Muscle of back (tissue), 11 donors: Measurements from ENCODE around the gene ETFA. TPM values are rescaled to one million over a fixed set of nuclear protein-coding genes. Genes with fewer than 3 reads are reported as not detected.

Experiments
- DNase-seq, 3 donors: peaks; one replicate each; pipeline versions ENCODE4 v3.0.0 to v3.0.0-alpha.2; 2013
- polyA plus RNA-seq, 10 donors: library from polyadenylated mRNA; unstranded; fragments of 120-200 nt; gene quantifications; one replicate each; pipeline ENCODE4 v1.2.1, GENCODE V29; 2013; ENCODE audit not compliant: insufficient read length in 10 of 10

Gene ETFA
- polyA plus RNA-seq, 10 donors, result 115 to 135 (median 121) TPM

DNA sequence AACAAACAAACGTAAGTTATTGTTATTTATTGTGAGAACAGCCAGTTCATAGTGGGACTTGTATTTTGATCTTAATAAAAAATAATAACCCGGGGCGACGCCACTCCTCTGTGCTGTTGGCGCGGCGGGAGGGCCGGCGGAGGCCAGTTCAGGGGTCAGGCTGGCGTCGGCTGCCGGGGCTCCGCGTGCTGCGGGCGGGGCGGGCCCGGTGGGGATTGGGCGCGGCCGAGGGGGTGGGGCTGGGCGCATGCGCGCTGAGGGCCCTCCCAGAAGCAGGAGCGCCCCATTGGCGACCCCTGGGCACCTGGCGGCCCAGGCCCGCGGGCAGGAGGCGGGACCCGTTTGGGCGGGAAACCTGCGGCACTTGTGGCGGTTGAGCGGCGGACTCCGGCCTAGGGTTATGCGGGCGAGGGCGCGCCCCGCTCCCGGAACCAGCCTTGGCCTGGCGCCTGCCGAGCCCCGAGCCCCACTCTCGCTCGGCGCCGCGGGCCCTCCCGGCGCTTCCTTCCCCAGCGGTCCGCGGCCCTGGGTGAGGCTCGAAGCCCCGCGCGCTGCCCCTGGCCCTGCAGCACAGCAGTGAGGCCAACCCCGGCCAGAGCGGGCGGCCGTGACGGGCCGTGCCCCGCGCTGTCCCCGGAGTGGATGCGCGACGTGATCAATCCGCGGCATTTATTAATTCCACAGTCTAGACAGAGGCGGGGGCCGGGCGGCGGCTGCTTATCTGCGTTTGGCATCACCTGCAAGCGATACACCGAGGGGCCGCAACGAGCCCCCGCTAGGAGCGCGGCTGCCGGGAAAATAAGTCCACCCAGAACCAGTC is 31.3 kb upstream of the ETFA start:
- DNase-seq, result peak in 1 of 3 donors; percentile 29

DNA sequence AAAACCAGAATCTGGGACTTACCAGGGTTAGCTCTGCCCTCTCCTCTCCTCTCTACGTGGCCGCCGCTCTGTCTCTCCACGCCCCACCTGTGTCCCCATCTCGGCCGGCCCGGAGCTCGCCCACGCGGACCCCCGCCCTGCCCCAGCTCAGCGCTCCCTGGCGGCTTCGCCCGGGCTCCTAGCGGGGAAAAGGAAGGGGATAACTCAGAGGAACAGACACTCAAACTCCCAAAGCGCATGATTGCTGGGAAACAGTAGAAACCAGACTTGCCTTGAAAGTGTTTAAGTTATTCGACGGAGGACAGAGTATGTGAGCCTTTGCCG is 30.8 kb upstream of the ETFA start:
- no peak for DNase-seq

DNA sequence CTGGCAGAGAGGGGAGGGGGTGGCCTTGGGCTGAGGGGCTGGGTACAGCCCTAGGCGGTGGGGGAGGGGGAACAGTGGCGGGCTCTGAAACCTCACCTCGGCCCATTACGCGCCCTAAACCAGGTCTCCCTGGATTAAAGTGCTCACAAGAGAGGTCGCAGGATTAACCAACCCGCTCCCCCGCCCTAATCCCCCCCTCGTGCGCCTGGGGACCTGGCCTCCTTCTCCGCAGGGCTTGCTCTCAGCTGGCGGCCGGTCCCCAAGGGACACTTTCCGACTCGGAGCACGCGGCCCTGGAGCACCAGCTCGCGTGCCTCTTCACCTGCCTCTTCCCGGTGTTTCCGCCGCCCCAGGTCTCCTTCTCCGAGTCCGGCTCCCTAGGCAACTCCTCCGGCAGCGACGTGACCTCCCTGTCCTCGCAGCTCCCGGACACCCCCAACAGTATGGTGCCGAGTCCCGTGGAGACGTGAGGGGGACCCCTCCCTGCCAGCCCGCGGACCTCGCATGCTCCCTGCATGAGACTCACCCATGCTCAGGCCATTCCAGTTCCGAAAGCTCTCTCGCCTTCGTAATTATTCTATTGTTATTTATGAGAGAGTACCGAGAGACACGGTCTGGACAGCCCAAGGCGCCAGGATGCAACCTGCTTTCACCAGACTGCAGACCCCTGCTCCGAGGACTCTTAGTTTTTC is 30.2 kb upstream of the ETFA start:
- peak in 1 of 3 donors; percentile 49 for DNase-seq

DNA sequence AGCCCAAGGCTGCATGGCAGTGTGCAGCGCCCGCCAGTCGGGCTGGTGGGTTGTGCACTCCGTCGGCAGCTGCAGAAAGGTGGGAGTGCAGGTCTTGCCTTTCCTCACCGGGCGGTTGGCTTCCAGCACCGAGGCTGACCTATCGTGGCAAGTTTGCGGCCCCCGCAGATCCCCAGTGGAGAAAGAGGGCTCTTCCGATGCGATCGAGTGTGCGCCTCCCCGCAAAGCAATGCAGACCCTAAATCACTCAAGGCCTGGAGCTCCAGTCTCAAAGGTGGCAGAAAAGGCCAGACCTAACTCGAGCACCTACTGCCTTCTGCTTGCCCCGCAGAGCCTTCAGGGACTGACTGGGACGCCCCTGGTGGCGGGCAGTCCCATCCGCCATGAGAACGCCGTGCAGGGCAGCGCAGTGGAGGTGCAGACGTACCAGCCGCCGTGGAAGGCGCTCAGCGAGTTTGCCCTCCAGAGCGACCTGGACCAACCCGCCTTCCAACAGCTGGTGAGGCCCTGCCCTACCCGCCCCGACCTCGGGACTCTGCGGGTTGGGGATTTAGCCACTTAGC is 29.6 kb upstream of the ETFA start:
- peak in 1 of 3 donors; percentile 34 for DNase-seq

DNA sequence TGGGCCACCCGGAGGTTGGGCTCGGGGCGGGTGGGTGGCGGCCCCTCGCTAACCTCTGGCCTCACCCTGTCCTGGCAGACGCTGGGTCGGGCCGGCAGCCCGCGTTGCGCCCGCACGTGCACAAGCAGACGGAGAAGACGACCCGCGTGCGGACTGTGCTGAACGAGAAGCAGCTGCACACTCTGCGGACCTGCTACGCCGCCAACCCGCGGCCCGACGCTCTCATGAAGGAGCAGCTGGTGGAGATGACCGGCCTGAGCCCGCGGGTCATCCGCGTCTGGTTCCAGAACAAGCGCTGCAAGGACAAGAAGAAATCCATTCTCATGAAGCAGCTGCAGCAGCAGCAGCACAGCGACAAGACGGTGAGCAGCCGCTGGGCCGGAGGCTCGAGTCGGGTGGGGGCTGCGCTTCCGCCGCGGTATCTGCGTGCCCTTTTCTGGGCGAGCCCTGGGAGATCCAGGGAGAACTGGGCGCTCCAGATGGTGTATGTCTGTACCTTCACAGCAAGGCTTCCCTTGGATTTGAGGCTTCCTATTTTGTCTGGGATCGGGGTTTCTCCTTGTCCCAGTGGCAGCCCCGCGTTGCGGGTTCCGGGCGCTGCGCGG is 29.0 kb upstream of the ETFA start:
- peak in 1 of 3 donors; percentile 89 for DNase-seq

DNA sequence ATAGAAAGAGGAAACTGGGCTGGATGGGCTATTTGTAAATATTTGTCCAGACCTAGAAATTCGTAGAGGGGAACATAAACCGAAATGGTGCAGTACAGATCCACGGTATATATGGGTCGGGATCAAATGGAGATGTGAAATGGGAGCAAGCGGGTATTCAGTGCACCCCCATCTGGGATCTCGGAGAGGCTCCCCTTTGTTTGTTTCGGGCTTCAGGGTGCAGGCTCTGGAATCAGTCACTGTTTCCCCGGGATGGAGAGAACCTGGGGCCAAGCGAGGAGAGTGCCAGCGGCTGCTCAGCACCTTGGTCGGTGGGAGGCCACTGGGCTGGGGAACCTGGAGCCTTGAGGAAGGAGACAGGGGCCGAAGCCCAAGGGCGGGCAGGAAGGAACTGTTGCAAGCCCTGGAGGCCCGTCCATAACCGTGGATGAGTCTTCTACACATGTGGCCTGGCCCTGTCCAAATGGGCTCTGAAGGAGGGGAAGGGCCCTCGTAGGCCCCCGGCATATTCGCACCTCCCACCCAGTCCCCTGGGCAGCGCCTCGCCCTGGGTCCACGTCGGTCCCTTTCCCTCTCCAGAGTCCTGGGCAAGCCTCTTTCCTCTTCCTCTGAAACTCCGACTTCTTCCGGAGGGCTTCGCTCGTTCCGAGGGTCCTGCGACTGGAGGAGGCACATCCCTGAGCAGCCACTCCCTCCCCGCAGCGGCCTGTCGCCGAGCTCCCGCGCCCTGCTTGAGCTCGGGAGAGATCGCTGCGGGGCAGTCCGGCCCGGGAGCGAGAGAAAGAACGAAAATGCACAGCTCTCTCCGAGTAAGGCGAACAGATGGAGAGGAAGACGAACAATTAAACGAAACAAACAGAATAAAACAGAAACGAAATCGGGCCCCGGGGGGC is 28.3 kb upstream of the ETFA start:
- DNase-seq, result peak in 1 of 3 donors; percentile 87

DNA sequence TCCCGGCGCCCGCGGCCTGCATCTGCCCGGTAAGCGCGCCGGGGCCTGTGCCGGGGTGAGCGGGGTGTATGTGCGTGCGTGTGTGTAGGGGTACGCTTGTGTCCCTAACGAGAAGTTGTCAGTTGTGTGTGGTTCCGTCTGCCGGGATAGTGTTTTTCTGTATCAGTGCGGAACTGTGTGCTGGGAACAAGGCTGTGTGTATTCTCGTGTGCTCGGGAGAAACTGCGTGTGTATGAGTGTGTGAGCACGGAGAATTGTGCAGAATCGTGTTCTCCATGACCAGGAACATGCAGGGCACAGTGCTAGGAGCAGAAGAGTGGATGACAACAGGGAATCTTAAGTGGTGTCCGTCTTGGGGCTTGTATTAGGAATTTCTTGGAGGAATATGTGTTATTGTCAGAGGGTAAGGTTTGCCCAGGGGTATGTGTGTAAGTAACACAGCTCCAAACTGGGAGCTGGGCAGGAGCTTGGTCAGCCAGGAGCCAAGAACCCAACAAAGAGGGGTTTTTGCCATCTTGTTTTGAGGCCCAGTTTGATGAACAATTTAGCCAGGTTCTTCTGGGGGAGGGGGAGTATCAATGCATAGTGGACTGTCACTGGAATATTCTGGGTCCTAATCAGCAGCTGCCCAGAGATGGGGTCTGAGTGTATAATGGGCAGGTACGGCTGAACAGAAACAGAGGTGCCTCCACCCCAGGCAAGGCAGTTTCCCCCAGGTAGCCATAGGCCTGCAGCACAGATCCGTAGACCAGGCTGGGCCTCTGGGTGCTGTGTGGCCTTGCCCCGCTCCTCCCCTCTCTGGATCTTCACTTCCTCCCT is 27.4 kb upstream of the ETFA start:
- DNase-seq, result peak in 1 of 3 donors; percentile 58

DNA sequence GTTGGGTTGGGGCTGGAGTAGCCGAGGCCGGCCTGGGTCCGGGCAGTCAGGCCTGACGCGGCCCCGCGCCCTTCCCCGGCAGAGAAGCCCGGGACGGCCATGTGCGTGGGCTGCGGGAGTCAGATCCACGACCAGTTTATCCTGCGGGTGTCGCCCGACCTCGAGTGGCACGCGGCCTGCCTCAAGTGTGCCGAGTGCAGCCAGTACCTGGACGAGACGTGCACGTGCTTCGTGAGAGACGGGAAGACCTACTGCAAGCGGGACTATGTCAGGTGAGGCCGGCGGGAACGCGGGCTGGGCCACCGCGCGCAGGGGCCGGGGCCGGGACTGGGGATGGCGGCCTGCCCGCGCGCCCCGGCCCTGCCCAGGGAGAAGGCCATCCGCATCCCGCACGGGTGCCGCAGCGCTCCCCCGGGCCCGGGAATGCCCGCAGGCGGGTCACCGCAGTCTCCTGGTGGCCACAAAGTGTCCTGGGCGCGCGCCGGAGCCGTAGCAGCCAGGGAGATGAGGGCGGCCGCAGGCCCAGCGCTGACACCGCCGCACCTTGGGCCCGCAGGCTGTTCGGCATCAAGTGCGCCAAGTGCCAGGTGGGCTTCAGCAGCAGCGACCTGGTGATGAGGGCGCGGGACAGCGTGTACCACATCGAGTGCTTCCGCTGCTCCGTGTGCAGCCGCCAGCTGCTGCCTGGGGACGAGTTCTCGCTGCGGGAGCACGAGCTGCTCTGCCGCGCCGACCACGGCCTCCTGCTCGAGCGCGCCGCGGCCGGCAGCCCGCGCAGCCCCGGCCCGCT is 26.6 kb upstream of the ETFA start:
- peak in 1 of 3 donors; percentile 72 for DNase-seq

DNA sequence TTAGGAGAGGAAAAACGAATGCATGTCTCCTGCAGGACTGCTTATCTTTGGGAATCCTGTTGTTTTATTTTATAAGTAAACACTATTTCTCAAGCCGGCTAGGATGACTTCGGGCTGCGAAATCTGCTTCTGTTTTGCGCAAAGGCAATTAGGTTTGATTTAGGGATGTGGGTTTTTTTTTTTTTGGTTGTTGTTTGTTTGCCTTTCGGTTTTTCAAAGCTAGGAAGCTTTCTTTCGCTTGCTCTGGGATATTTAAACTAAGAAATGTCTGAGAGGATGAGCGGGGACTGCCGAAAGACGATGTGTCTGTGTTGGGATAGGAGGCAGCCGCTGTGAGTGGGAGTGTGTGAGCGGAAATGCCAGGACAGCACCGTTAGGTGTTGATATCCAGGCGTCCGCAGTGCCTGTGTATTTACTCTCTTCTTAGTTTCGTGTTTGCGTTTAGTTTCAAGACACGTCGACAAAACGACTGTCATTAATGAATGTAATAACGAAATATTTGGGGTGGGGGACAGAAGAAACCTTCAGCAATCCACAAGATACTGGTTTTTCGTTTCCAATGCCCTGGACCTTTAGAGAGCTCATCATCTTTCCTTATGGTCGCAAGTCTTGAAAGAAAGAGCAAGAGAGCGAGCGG is 25.9 kb upstream of the ETFA start:
- DNase-seq, result peak in 1 of 3 donors; percentile 73

DNA sequence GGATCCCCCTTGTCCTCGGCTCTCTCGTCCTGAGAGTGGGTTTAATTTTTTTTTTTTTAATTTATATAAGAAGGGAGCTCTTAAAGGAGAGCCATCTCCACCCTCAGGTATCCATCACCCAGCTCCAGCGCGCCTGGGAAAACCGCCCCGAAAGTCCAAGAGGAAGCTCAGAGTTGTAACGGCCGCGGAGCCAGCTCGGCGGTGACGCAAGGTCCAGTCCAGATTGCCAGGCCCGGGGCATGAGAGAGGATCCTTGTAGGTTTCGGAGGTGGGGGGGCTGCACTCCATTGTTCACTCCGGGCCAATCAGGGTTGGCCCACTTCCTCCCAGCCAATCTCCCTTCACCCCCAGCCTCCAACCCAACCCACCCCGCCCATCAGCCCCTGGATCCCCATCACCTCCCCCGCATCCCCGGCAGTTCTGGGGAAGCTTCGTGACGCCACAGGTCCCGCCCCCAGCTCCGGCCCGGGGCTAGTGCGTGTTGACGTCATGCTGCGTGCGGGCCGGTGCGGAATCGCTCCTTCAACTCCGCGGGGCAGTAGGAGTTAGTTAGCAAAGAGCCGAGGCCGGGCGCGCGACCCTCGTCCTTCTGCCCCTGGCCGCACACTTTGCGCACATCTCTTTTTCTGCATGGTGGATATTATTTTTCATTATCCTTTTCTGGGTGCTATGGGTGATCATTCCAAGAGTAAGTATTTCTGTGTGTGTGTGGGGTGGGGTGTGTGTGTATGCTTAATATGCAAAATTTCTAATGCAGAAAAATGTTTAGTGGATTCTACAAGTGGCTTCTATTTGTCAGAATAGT is 25.2 kb upstream of the ETFA start, which contains the start of gene ISL2:
ISL2 (plus strand) TSS at position 520 of the 805 bp plus-strand sequence; CDS start at position 631, 111 bp downstream.
- DNase-seq, result peak in 2 of 3 donors; percentile 55 to 71

DNA sequence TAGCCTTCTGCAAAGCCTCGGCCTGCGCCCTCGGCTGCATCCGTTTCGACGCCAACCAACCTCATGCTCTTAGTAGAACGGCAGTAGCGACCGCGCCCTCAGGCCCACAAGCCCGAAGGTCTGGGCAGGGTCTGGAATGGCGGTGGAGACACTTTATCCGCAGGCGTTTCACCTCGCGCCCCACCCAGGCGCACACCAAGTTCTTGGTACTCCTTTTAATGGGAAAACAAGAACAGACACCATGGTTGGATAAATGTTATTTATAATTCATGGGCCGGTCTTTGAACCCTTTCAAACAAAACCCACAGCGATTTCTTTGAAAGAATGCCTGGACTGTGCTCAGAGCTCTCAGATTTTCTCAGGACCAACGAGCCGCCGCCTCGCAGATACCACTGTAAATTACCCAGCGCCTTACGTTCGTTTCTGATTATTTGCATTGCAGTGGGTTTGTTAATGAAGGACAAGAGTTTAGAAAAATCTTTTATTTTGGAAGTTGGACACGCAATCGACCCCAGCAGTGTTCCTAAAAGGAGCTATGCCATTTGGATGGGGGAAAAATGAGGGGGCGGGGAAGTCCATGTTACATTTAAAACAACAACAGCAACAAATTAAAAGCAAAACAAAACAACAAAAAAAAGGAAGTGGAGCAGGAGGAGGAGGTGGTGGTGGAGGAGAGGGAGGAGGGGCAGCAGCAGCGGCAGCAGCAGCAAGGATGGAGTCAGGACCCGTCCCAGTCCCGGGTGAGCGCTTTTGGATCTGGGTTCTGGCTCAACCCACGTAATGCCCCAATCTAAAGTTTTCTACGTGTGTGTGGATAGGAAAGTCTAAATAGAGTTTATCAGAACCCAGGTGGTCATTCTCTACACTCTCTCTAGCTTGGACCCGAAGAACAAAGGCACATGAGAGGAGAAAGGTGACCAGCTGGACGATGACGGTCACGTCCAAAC is 24.3 kb upstream of the ETFA start:
- peak in 1 of 3 donors; percentile 73 for DNase-seq

DNA sequence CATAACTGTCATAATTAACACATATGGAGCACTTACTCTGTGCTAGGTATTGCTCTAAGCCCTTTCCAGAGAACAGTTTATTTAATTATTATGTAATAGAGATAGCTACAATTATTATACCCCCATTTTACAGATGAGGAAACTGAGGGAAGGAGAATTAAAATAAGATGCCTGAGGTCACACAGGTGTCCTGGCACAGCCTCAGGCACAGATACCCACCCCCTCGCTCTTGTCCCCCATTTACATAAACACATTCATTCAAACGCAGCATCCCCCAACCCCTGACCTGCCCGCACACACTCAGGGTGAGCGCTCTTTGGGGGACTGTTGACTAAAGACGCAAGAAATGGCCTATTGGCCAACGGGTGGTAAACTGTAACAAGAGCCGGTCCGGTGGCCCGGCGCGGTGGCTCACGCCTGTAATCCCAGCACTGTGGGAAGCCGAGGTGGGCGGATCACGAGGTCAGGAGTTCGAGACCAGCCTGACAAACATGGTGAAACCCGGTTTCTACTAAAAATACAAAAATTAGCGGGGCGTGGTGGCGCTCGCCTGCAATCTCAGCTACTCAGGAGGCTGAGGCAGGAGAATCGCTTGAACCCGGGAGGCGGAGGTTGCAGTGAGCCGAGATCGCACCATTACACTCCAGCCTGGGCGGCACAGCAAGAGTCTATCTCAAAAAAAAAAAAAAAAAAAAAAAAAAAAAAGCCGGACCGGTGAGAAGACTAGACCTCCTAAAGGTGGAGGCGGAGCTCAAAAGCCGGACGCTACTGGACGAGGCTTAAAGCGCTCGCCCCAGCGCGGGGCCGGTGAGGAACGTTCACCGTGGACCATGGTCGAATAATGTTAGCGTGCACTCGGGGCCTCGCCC is 23.4 kb upstream of the ETFA start:
- no peak for DNase-seq

DNA sequence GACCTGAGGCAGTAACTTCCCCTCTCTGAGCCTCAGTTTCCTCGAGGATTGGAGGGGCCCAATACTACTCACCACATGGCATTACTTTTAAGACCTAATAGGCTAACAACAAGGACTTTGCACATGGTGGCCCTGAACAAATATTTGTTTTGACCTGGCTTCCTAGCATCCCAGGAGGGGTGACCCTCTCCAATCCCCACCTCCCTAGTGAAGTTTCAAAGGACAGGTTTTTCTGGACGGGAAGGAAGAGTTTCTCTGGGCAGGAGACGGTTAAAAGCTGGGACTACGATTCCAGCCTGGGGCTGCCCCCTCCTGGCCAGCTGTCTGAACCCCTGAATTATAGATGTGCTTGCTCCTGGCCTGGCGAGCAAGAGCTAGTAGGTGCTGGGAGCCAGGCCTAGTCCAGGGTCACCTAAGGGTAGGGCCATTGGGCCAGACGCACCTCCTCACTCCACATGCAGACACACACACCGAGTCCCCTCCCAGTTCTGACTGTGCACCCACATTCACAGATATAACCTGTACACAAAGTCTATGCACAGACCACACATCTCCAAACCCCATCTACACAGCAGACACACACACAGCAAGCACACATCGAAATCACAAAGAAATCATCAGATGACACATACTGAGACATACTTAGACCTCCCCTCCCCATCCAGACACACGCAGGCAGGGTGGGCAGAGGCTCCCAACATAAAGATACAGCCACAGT is 22.6 kb upstream of the ETFA start:
- DNase-seq, result peak in 1 of 3 donors; percentile 41

DNA sequence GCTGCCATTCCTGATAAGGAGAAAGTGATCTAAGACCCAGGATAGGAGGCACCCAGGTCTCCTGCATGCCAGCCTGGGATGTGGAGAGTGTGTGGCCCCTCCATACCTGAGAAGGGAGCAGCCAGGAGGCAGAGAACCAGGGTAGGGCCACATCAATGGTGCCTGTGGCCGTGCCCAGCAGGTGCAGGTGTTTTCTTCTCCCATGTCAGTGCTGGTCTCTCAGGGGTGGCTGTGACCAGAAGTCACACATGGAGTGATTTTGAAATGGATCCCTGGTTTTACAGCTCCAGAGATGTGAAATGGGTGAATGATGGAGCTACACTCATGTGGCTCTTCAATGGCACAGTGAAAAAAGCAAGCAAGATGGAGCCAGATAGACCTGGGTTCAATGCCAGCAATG is 22.0 kb upstream of the ETFA start:
- no peak for DNase-seq

DNA sequence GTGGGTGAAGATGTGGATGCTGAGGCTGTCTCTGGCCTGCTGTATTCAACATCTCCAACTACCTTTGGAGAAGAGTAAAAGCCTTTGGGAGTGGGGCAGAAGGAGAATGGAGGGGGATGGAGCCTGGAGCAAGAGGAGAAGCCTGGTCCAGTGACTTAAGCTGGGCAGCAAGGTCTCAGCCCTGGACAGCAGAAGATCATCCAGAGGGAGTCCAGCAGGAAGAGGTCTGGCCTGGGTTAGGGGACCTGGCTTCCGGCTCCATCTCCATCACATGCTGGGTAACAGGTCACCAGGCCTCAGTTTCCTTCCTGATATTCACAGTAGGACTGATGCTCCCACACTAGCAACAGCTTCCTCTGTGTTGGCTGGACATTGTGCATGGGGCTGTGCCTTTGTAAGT is 21.5 kb upstream of the ETFA start:
- no peak for DNase-seq
